Thoracic aorta (tissue), 2 donors: ENCODE data around the gene LRMDA. TPM values are rescaled to one million over a fixed set of nuclear protein-coding genes. Genes with fewer than 3 reads are reported as not detected.

Source experiments
- ATAC-seq: fragments of 150-250 bp; one replicate; pipeline ENCODE4 v1.8.0; 2017; ENCODE audit warnings: low read depth; ENCODE audit not compliant: insufficient number of reproducible peaks, low FRiP score
- DNase-seq: peaks from one replicate; pipeline ENCODE4 v3.0.0-alpha.2; 2020; ENCODE audit warnings: low spot score
- H3K27ac ChIP-seq, 2 donors: fragments of 200-600 bp; sonication (generic); 1 replicate in 1 of 2; 2 replicates in 1 of 2; pipeline ENCODE4 v1.5.1; 2016; ENCODE audit warnings: mild to moderate bottlenecking in 2 of 2, moderate library complexity in 2 of 2
- H3K27me3 ChIP-seq: fragments of 200-600 bp; sonication (generic); replicated peaks from 2 replicates; pipeline ENCODE4 v1.6.0; 2016; ENCODE audit warnings: mild to moderate bottlenecking; ENCODE audit not compliant: insufficient read depth
- H3K36me3 ChIP-seq: fragments of 200-600 bp; sonication (generic); one replicate; pipeline ENCODE4 v1.5.1; 2016
- H3K4me1 ChIP-seq, 2 donors: fragments of 200-600 bp; sonication (generic); 1 replicate in 1 of 2; 2 replicates in 1 of 2; pipeline versions ENCODE4 v1.5.1 to v1.6.0; 2016; ENCODE audit warnings: low read depth in 2 of 2, mild to moderate bottlenecking in 1 of 2; ENCODE audit not compliant: control insufficient read depth in 1 of 2
- H3K4me3 ChIP-seq: fragments of 200-600 bp; sonication (generic); 2 replicates; pipeline ENCODE4 v1.5.1; 2016; ENCODE audit warnings: mild to moderate bottlenecking
- H3K9me3 ChIP-seq: fragments of 200-600 bp; sonication (generic); 2 replicates; pipeline ENCODE4 v1.5.1; 2016
- total RNA-seq, 2 donors: library from RNA; depleted of rRNA; stranded (reverse); fragments of >200 nt; gene quantifications; one replicate each; pipeline versions ENCODE4 v1.1.0 to v1.2.3, GENCODE V29; 2016
- TF ChIP-seq, protein P1 (sequence below): fragments of 200-600 bp; sonication (generic); IDR thresholded peaks from one replicate; pipeline ENCODE4 v1.5.1; 2019; ENCODE audit warnings: antibody characterized with exemption

LRMDA gene
- total RNA-seq, 2 donors from 2014 or later = 8.3 to 36.6 TPM

DNA sequence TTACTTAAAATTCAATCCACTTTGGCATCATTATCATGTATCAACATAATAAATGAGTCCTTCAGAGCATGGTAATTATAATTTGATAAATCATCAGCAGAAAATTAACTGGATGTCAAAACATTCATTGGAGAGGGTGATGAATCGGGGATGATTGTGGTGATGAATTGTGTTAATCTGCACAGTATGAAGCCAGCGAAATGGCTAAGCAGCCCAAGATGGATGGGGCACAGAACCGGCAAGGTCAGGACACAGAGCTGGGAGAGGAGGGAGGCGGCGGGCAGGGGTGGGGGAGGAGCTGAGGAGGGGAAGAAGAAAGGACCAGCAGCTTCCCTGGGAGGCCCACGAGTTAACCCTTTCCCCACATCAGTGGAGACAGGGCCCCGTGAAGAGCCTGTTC, 536.1 kb downstream of the LRMDA start:
- DNase-seq = no peak
- Histone ChIP-seq H3K9me3 (no peaks in the 10 kb centered on the region), H3K4me3 (no peak overlapping the region)

DNA sequence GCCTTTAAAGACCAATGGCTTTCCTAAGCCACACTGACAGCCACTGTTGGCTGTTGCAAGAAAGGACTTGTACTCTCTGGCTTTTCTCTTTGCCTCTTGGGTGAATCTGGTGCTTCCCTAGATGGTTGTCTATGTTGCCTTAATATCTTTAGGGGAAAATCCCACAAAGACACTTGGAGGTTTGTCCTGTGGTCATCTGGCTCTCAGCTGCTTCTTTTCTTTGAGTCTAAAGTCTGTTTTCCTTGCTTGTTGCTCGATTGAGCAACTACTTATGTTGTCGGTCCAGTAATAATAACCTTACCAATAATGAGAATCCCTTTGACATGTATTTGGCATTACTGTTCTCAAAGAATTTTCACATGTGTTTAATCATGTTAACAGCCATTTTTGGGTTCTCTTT, 537.6 kb downstream of the LRMDA start:
- no peak overlapping the region for H3K4me3 ChIP-seq

More for the DNA sequence above, 536.1 kb downstream of the LRMDA start:
- ATAC-seq = no peak
- no peaks in the 10 kb centered on the region for H3K27me3 ChIP-seq
- no peak overlapping the region for H3K27ac ChIP-seq
- H3K36me3 ChIP-seq = no peaks in the 10 kb centered on the region
- H3K4me1 ChIP-seq = peaks cover 2 to 8% of the 10 kb centered on the region in 2 donors
- TF ChIP-seq, protein P1, sequence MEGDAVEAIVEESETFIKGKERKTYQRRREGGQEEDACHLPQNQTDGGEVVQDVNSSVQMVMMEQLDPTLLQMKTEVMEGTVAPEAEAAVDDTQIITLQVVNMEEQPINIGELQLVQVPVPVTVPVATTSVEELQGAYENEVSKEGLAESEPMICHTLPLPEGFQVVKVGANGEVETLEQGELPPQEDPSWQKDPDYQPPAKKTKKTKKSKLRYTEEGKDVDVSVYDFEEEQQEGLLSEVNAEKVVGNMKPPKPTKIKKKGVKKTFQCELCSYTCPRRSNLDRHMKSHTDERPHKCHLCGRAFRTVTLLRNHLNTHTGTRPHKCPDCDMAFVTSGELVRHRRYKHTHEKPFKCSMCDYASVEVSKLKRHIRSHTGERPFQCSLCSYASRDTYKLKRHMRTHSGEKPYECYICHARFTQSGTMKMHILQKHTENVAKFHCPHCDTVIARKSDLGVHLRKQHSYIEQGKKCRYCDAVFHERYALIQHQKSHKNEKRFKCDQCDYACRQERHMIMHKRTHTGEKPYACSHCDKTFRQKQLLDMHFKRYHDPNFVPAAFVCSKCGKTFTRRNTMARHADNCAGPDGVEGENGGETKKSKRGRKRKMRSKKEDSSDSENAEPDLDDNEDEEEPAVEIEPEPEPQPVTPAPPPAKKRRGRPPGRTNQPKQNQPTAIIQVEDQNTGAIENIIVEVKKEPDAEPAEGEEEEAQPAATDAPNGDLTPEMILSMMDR = no peak

DNA sequence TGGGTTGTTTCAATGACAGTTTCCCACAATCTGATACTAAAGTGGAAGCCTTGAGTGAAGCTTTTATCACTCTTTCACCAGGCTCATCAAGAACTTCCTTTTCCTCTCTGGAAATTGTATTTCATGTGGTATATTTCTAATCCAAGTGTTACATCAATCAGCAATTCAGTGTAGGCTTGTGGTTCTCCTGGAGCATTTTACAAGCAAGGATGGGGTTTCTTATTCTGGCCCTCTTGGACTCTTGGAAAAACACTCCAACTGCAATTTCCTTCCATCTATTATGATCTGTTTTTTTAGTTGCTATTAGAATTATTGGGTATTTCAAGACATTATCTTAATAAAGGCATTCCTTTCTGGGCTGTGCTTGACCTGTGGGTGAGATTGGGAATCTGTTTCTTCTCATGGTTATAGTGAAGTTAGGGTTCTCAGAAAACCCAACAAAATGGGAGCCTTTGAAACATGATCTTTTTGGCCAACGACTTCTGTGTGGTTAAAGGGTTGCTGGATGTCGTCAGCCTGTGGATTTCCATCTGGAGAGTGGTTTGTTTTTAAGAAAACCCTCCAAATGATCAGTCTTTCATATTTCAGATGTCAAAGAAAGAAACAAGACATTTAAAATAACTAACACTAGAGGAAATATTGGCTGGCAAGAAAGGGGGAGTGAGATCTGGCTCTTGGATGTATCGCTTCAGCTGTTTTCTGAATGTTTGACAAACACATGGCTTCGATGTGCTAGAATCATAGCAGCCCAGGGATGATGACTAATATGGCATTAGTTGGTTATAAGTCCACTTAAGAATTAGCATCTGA, 540.2 kb downstream of the LRMDA start:
- TF ChIP-seq, protein P1 = no peak
- peak overlapping the region; percentile 6 to 9 for H3K27ac ChIP-seq
- no peaks in the 10 kb centered on the region for H3K27me3 ChIP-seq
- peaks cover 7 to 16% of the 10 kb centered on the region in 2 donors for H3K4me1 ChIP-seq
- no peak overlapping the region for H3K4me3 ChIP-seq
- no peaks in the 10 kb centered on the region for H3K36me3 ChIP-seq
- ATAC-seq (no peak), DNase-seq (no peak)
- no peaks in the 10 kb centered on the region for H3K9me3 ChIP-seq

More for the DNA sequence above, 537.6 kb downstream of the LRMDA start:
- Histone ChIP-seq H3K9me3 (no peaks in the 10 kb centered on the region), H3K36me3 (no peaks in the 10 kb centered on the region), H3K27ac (no peak overlapping the region), H3K4me1 (peaks cover 7 to 16% of the 10 kb centered on the region in 2 donors), H3K27me3 (no peaks in the 10 kb centered on the region)
- ATAC-seq (no peak), DNase-seq (no peak)
- TF ChIP-seq, protein P1 = no peak

DNA sequence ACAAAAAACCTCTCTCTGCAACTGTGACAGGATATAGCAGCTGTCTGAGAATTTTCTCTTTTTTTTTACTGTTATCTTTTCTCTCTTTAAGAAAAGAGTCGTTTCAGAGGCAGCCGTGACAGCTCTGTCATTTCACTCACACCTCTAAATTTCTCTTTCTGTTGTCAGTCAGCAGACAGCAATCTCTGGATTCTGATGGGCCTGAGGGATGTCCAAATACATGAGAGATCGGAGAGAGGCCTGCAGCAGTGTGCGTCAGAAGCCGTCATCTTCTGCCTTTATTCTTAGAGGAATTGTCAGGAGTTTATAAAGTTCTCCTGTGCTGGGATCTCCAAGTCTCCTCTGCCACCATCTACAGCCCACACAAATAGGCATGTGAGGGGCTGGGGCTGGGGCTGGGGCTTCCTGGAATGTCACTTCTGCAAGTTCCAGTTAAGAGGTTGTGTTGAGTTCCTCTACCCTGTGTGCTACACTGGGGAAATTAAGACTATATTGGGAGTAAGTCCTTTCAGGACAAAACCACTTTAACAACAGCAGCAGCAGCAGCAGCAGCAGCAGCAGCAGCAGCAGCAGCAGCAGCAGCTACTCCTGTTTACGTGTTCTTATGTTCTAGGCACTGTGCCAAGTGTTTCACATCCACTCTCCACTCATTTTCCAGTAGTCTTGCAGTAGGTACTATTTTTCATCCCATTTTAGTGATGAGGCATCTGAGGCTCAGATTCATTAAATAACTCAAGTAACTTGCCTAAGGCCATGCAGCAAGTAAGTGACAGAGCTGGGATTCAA, 541.3 kb downstream of the LRMDA start:
- Histone ChIP-seq H3K9me3 (no peaks in the 10 kb centered on the region), H3K4me1 (peaks cover 7 to 16% of the 10 kb centered on the region in 2 donors), H3K27me3 (no peaks in the 10 kb centered on the region), H3K36me3 (no peaks in the 10 kb centered on the region), H3K4me3 (no peak overlapping the region), H3K27ac (peak overlapping the region in 1 of 2 donors; percentile 6)
- TF ChIP-seq, protein P1 = no peak
- DNase-seq (no peak), ATAC-seq (no peak)

DNA sequence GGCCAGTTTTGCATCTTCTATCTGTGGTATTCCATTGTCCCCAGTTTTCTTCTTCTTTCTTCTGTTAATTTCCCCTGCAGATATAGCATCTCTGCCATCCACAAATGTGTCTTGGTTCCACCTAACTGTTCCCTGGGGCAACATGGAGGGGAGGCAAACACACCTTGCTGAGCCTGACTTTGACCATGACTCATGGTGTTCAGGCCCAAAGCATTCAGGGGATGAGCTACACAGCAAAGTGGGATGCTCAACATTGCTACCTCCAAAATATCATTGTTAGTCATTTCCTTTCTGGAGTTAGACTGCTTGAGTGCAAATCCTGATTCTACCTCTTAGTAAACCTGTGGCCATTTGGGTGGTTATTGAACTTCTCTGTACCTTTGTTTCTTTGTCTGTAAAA, 542.7 kb downstream of the LRMDA start:
- ATAC-seq (no peak), DNase-seq (no peak)
- Histone ChIP-seq H3K36me3 (no peaks in the 10 kb centered on the region), H3K4me1 (peaks cover 7 to 16% of the 10 kb centered on the region in 2 donors), H3K27me3 (no peaks in the 10 kb centered on the region), H3K27ac (no peak overlapping the region), H3K4me3 (no peak overlapping the region), H3K9me3 (no peaks in the 10 kb centered on the region)
- TF ChIP-seq, protein P1 = no peak
